Transverse colon (tissue), 4 donors: ENCODE data around the gene ADK. TPM values are rescaled to one million over a fixed set of nuclear protein-coding genes. Genes with fewer than 3 reads are reported as not detected.

Experiments
- DNase-seq: peaks from one replicate; pipeline ENCODE4 v3.0.0-alpha.2; 2019
- H3K27ac ChIP-seq, 4 donors: fragments of 200-600 bp; sonication (generic); 2 replicates each; pipeline ENCODE4 v1.5.1; 2016 to 2018; ENCODE audit warnings: inconsistent platforms in 4 of 4
- H3K27me3 ChIP-seq: fragments of 200-600 bp; sonication (generic); 2 replicates; pipeline ENCODE4 v1.5.1; 2017; ENCODE audit warnings: inconsistent platforms
- H3K36me3 ChIP-seq, 4 donors: fragments of 200-600 bp; sonication (generic); 2 replicates each; pipeline ENCODE4 v1.5.1; 2017 to 2019; ENCODE audit warnings: inconsistent platforms in 4 of 4
- H3K4me1 ChIP-seq, 4 donors: fragments of 200-600 bp; sonication (generic); 2 replicates each; pipeline ENCODE4 v1.5.1; 2017 to 2020; ENCODE audit warnings: inconsistent platforms in 4 of 4
- H3K4me3 ChIP-seq, 4 donors: fragments of 200-600 bp; sonication (generic); 1 replicate in 1 of 4; 2 replicates in 3 of 4; pipeline versions ENCODE4 v1.5.1 to v1.6.1; 2017 to 2019; ENCODE audit warnings: inconsistent platforms in 4 of 4
- H3K9me3 ChIP-seq, 2 donors: fragments of 200-600 bp; sonication (generic); 2 replicates each; pipeline ENCODE4 v1.5.1; 2017 to 2019; ENCODE audit warnings: inconsistent platforms in 2 of 2
- EP300 ChIP-seq: sonication (generic); formaldehyde crosslinking; IDR thresholded peaks from one replicate; pipeline ENCODE4 v1.6.1; 2017; ENCODE audit warnings: antibody characterized with exemption, low read depth
- POLR2A ChIP-seq: fragments of 450-650 bp; IDR thresholded peaks from one replicate; pipeline ENCODE4 v1.6.1; 2016; ENCODE audit warnings: antibody characterized with exemption, mild to moderate bottlenecking, moderate library complexity
- POLR2AphosphoS5 ChIP-seq, 3 donors: sonication (generic); formaldehyde crosslinking; IDR thresholded peaks; one replicate each; pipeline ENCODE4 v1.6.1; 2016; ENCODE audit warnings: antibody characterized with exemption in 3 of 3
- WGBS, 2 donors: methylation state at CpG; one replicate each; pipeline ENCODE4 v1.1.5; 2018; ENCODE audit warnings: low coverage in 1 of 2; 5-methylcytosine and 5-hydroxymethylcytosine counted together
- in situ Hi-C, 4 donors: fragments of 200-750 bp; cut with MboI; loops; one replicate each; pipeline versions ENCODE4 v1.15.0 to v1.15.1; 2017; ENCODE audit warnings: low sequenced_read_pairs in 3 of 4, low pct_ligation_motif_present in 1 of 4, low pct_unique_long_range_greater_than_20kb in 1 of 4
- intact Hi-C: fragments of 100-400 bp; cut with DNase I; formaldehyde crosslinking; loops from one replicate; pipeline ENCODE4 v1.15.1; 2023; ENCODE audit warnings: low total_unique reads
- total RNA-seq, 4 donors: library from RNA; depleted of rRNA; stranded (reverse); fragments of >200 nt; gene quantifications; one replicate each; pipeline ENCODE4 v1.1.0, GENCODE V29; 2016
- TF ChIP-seq, protein P1 (sequence below), 5 experiments: fragments of 200-600 bp in 3 of 5; fragments of 450-650 bp in 2 of 5; sonication (generic) in 3 of 5; IDR thresholded peaks; 1 replicate in 2 of 5; 2 replicates in 3 of 5; pipeline ENCODE4 v1.5.1; 2016 to 2017; ENCODE audit warnings: antibody characterized with exemption in 5 of 5, inconsistent platforms in 3 of 5, mild to moderate bottlenecking in 2 of 5, moderate library complexity in 1 of 5

The ADK gene
- total RNA-seq, 4 donors from 2014 or later = 6.8 to 25.2 (median 14.8) TPM

DNA sequence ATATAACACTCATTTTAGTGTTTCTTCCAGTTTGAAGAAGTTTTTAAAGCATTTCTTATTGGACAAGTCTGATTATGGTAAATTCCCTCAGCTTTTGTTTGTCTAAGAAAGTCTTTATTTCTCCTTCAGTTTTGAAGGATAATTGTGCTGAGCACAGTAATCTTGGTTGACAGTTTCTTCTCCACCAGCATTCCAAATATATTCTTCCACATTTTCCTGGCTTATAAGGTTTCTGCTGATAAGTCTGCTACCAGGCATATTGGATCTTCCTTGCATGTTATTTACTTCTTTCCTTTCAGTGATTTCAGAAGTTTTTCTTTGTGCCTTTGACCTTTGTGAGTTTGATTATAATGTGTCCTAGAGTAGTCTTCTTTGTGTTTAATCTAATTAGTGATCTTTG, 210.7 kb downstream of the ADK start:
- Histone ChIP-seq H3K9me3 (peaks cover 18 to 23% of the 10 kb centered on the region in 2 donors), H3K4me1 (no peaks in the 10 kb centered on the region), H3K27me3 (no peaks in the 10 kb centered on the region), H3K36me3 (peaks cover 0 to 6% (median 1%) of the 10 kb centered on the region in 4 donors), H3K4me3 (no peak overlapping the region), H3K27ac (no peak overlapping the region)
- intact Hi-C loops = no loop called here
- in situ Hi-C loops = no loop called here
- TF ChIP-seq POLR2A (no peak), POLR2AphosphoS5 (IDR thresholded peaks at IDR 0.05) (no peak), EP300 (no peak)
- TF ChIP-seq, protein P1, sequence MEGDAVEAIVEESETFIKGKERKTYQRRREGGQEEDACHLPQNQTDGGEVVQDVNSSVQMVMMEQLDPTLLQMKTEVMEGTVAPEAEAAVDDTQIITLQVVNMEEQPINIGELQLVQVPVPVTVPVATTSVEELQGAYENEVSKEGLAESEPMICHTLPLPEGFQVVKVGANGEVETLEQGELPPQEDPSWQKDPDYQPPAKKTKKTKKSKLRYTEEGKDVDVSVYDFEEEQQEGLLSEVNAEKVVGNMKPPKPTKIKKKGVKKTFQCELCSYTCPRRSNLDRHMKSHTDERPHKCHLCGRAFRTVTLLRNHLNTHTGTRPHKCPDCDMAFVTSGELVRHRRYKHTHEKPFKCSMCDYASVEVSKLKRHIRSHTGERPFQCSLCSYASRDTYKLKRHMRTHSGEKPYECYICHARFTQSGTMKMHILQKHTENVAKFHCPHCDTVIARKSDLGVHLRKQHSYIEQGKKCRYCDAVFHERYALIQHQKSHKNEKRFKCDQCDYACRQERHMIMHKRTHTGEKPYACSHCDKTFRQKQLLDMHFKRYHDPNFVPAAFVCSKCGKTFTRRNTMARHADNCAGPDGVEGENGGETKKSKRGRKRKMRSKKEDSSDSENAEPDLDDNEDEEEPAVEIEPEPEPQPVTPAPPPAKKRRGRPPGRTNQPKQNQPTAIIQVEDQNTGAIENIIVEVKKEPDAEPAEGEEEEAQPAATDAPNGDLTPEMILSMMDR (IDR thresholded peaks at IDR 0.05) = no peak
- no peak for DNase-seq

DNA sequence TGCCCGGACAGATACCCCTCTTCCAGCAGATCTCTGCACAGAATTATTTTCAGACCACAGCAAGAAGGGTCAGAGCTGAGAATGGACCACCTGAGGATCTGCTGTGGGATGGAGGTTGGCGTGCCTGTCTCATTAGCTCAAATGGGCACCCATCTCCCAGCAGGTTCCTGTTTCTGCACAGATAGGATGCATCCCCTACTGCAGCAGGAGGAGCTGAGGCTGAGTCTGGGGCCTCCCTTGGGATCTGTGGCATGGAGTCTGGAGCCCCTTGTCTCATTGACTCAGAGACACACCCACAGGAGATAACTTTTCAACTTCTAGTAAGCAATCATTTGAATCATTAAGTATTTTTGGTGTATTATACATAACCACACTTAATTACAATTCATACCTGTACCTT, 212.7 kb downstream of the ADK start:
- no peaks in the 10 kb centered on the region for H3K27me3 ChIP-seq
- H3K36me3 ChIP-seq = peaks cover 0 to 6% (median 1%) of the 10 kb centered on the region in 4 donors
- in situ Hi-C loops (no loop called here), intact Hi-C loops (loop anchor here (1.0 kb wide), 1 partner anchor 7 kb away; no protein-coding TSS in a partner anchor)
- DNase-seq = no peak
- no peak for TF ChIP-seq POLR2A
- TF ChIP-seq EP300 = no peak
- H3K9me3 ChIP-seq = peaks cover 18 to 23% of the 10 kb centered on the region in 2 donors
- H3K4me3 ChIP-seq = no peak overlapping the region
- H3K4me1 ChIP-seq = no peaks in the 10 kb centered on the region
- 95% methylated on average over 2 of the region's 2 CpGs; no CpG with 5 or more reads in 1 of the 2 donors for WGBS, 2 donors
- no peak overlapping the region for H3K27ac ChIP-seq

DNA sequence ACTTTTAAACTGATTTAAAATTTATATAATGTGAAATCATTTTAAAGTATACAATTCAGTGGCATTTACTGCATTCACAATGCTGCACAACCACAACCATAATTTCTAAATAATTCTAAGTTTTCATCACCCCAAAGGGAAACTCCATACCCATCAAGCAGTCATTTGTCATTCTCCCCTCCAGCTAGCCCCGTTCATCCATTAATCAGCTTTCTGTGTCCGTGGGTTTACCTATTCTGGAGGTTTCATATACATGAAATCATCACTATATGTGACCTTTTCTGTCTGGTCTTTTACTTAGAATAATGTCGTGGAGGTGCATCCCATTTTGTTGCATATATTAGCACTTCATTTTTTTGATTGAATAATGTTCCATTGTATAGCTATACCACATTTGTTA, 214.1 kb downstream of the ADK start:
- Histone ChIP-seq H3K4me1 (no peaks in the 10 kb centered on the region), H3K27ac (no peak overlapping the region), H3K4me3 (no peak overlapping the region), H3K27me3 (no peaks in the 10 kb centered on the region), H3K9me3 (peaks cover 8 to 23% of the 10 kb centered on the region in 2 donors), H3K36me3 (peaks cover 0 to 6% (median 0%) of the 10 kb centered on the region in 4 donors)
- in situ Hi-C loops = no loop called here
- WGBS, 2 donors = 78 to 86% methylated on average over 3 of the region's 3 CpGs
- no peak for TF ChIP-seq POLR2AphosphoS5 (IDR thresholded peaks at IDR 0.05)
- TF ChIP-seq, protein P1 (IDR thresholded peaks at IDR 0.05) = no peak
- TF ChIP-seq EP300 = no peak
- no peak for TF ChIP-seq POLR2A
- intact Hi-C loops = no loop called here
- no peak for DNase-seq

DNA sequence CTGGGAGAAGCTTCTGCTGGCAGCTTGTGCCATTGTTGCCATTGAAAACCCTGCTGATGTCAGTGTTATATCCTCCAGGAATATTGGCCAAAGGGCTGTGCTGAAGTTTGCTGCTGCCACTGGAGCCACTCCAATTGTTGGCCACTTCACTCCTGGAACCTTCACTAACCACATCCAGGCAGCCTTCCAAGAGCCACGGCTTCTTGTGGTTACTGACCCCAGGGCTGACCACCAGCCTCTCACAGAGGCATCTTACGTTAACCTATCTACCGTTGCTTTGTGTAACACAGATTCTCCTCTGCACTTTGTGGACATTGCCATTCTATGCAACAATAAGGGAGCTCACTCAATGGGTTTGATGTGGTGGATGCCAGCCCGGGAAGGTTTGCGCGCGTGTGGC, 220.7 kb downstream of the ADK start:
- H3K9me3 ChIP-seq = no peaks in the 10 kb centered on the region
- H3K4me1 ChIP-seq = no peaks in the 10 kb centered on the region
- intact Hi-C loops = no loop called here
- in situ Hi-C loops = no loop called here
- H3K27ac ChIP-seq = no peak overlapping the region
- no peak for DNase-seq
- 90% methylated on average over 7 of the region's 7 CpGs; no CpG with 5 or more reads in 1 of the 2 donors for WGBS, 2 donors
- no peaks in the 10 kb centered on the region for H3K27me3 ChIP-seq
- no peak for TF ChIP-seq EP300
- TF ChIP-seq, protein P1 (IDR thresholded peaks at IDR 0.05) = no peak
- TF ChIP-seq POLR2AphosphoS5 (IDR thresholded peaks at IDR 0.05) = no peak
- TF ChIP-seq POLR2A = no peak
- no peaks in the 10 kb centered on the region for H3K36me3 ChIP-seq
- no peak overlapping the region for H3K4me3 ChIP-seq

DNA sequence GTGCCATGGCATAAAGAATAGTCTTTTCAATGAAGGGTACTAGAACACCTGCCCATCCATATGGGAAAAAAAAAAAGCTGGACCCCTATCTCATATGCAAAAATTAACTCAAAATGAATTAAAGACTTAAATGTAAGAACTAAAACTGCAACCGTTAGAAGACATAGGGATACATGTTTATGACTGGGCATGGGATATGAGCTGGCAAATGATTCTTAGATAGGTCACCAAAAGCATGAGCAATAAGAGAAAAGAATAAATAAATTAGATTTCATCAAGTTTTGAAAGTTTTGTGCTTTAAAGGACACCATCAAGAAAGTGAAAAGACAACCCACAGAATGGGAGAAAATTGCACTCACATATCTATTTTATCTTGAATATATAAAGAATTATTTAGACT, 222.0 kb downstream of the ADK start:
- in situ Hi-C loops = no loop called here
- 93 to 100% methylated on average over 1 of the region's 1 CpG for WGBS, 2 donors
- no peaks in the 10 kb centered on the region for H3K4me1 ChIP-seq
- no peaks in the 10 kb centered on the region for H3K9me3 ChIP-seq
- H3K27ac ChIP-seq = no peak overlapping the region
- H3K27me3 ChIP-seq = no peaks in the 10 kb centered on the region
- TF ChIP-seq POLR2A (no peak), POLR2AphosphoS5 (IDR thresholded peaks at IDR 0.05) (no peak), EP300 (no peak)
- TF ChIP-seq, protein P1 (IDR thresholded peaks at IDR 0.05) = no peak
- no peak overlapping the region for H3K4me3 ChIP-seq
- no peak for DNase-seq
- intact Hi-C loops = no loop called here
- no peaks in the 10 kb centered on the region for H3K36me3 ChIP-seq
